Chondrocyte (in vitro differentiated cells): ENCODE measurements around the gene TBC1D24. TPM values are rescaled to one million over a fixed set of nuclear protein-coding genes. Genes with fewer than 3 reads are reported as not detected.
A peak's percentile ranks its signal among the peaks of the same experiment; 100 is the strongest.
"Not testable (repeated sequence)": the region's sequence is repeated elsewhere in the genome, so short reads cannot be mapped to it uniquely, and the experiment has no call there.

Source experiments
- DNase-seq: peaks from one replicate; pipeline ENCODE4 v3.0.0; 2021; ENCODE audit warnings: mixed read lengths, low spot score
- H3K27ac Mint-ChIP-seq: one replicate; pipeline ENCODE4 v1.8.0; 2021; ENCODE audit warnings: mild to moderate bottlenecking, moderate library complexity, mixed read lengths; ENCODE audit not compliant: unreplicated experiment
- H3K27me3 Mint-ChIP-seq: 2 replicates; pipeline ENCODE4 v1.8.0; 2021; ENCODE audit warnings: low read depth, mixed read lengths
- H3K36me3 Mint-ChIP-seq: 2 replicates; pipeline ENCODE4 v1.8.0; 2021; ENCODE audit warnings: low read depth, mixed read lengths
- H3K4me1 Mint-ChIP-seq: 2 replicates; pipeline ENCODE4 v1.8.0; 2021; ENCODE audit warnings: low read depth, mild to moderate bottlenecking, mixed read lengths
- H3K4me3 Mint-ChIP-seq: one replicate; pipeline ENCODE4 v1.8.0; 2021; ENCODE audit warnings: mild to moderate bottlenecking, moderate library complexity, mixed read lengths; ENCODE audit not compliant: unreplicated experiment
- H3K9me3 Mint-ChIP-seq: 2 replicates; pipeline ENCODE4 v1.8.0; 2021; ENCODE audit warnings: low read depth, mixed read lengths
- total RNA-seq: library from RNA; stranded (reverse); gene quantifications from 3 replicates; pipeline ENCODE4 v1.2.1, GENCODE V29; 2021
- TF ChIP-seq, protein P1 (sequence below): fragments of 200-600 bp; sonication (generic); IDR thresholded peaks from 2 replicates; pipeline ENCODE4 v1.5.0; 2021; ENCODE audit warnings: antibody characterized with exemption, mild to moderate bottlenecking, moderate library complexity

TBC1D24 gene
- total RNA-seq, 1 donor from 2014 or later = 17.9 TPM

DNA sequence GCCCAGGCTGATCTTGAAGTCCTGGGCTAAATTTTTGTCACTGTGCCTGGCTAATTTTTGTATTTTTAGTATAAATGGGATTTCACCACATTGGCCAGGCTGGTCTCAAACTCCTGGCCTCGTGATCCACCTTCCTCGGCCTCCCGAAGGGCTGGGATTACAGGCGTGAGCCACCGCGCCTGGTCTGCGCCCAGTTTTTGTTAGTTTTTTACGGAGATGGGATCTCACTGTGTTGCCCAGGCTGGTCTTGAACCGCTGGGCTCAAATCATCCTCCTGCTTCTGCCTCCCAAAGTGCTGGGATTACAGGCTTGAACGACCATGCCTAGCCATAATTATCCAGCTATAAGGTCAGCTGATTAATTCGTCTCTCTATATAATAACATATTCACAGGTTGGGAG lies 59.0 kb downstream of the TBC1D24 start:
- TF ChIP-seq, protein P1, sequence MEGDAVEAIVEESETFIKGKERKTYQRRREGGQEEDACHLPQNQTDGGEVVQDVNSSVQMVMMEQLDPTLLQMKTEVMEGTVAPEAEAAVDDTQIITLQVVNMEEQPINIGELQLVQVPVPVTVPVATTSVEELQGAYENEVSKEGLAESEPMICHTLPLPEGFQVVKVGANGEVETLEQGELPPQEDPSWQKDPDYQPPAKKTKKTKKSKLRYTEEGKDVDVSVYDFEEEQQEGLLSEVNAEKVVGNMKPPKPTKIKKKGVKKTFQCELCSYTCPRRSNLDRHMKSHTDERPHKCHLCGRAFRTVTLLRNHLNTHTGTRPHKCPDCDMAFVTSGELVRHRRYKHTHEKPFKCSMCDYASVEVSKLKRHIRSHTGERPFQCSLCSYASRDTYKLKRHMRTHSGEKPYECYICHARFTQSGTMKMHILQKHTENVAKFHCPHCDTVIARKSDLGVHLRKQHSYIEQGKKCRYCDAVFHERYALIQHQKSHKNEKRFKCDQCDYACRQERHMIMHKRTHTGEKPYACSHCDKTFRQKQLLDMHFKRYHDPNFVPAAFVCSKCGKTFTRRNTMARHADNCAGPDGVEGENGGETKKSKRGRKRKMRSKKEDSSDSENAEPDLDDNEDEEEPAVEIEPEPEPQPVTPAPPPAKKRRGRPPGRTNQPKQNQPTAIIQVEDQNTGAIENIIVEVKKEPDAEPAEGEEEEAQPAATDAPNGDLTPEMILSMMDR = no peak
- Mint-ChIP-seq H3K36me3 (no peaks in the 10 kb centered on the region), H3K27me3 (no peaks in the 10 kb centered on the region), H3K4me3 (no peak overlapping the region), H3K4me1 (peaks cover 32% of the 10 kb centered on the region), H3K9me3 (no peaks in the 10 kb centered on the region), H3K27ac (no peak overlapping the region)
- no peak for DNase-seq

DNA sequence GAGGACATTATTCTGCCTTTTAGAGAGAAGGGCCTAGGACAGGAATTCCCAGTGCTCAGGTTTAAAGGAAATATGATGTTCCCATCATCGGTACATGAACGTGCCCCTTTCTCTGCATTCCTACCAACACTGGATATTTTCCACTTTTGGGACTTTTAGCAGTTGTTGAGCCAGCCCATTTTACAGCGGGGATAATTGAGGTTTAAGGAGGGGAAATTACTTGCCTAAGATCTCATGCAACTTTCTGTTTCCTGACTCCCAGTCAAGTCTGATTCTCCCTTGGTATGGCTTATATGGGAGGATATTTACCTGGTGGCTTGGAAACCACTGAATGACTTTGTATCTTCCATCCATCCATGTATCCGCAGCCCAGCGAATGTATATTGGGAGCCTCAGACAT lies 59.4 kb downstream of the TBC1D24 start:
- not testable (repeated sequence) for H3K27ac Mint-ChIP-seq, H3K4me3 Mint-ChIP-seq, DNase-seq, H3K36me3 Mint-ChIP-seq, H3K9me3 Mint-ChIP-seq, H3K27me3 Mint-ChIP-seq
- H3K4me1 Mint-ChIP-seq = peaks cover 36% of the 10 kb centered on the region

DNA sequence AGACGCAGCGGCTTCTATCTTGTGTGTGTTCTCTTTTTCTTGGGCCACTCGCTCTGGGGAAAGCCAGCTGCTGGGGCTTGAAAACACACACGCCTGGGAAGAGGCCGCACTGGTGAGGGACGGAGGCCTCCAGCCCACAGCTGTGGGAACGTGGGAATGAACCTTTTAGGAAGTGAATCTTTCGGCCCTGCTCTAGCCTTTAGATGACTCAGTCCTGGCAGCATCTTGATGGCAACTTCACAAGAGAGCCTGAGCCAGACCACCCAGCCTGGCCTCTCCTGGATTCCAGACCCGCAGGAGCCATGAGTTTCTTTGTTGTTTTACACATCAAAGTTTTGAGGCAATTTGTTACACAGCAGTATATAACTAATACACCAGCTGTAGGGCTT lies 60.7 kb downstream of the TBC1D24 start:
- Mint-ChIP-seq H3K27ac (peak overlapping the region; percentile 65), H3K4me1 (peaks cover 49% of the 10 kb centered on the region), H3K36me3 (no peaks in the 10 kb centered on the region), H3K9me3 (no peaks in the 10 kb centered on the region), H3K4me3 (no peak overlapping the region), H3K27me3 (no peaks in the 10 kb centered on the region)
- DNase-seq = no peak
- TF ChIP-seq, protein P1 = no peak

DNA sequence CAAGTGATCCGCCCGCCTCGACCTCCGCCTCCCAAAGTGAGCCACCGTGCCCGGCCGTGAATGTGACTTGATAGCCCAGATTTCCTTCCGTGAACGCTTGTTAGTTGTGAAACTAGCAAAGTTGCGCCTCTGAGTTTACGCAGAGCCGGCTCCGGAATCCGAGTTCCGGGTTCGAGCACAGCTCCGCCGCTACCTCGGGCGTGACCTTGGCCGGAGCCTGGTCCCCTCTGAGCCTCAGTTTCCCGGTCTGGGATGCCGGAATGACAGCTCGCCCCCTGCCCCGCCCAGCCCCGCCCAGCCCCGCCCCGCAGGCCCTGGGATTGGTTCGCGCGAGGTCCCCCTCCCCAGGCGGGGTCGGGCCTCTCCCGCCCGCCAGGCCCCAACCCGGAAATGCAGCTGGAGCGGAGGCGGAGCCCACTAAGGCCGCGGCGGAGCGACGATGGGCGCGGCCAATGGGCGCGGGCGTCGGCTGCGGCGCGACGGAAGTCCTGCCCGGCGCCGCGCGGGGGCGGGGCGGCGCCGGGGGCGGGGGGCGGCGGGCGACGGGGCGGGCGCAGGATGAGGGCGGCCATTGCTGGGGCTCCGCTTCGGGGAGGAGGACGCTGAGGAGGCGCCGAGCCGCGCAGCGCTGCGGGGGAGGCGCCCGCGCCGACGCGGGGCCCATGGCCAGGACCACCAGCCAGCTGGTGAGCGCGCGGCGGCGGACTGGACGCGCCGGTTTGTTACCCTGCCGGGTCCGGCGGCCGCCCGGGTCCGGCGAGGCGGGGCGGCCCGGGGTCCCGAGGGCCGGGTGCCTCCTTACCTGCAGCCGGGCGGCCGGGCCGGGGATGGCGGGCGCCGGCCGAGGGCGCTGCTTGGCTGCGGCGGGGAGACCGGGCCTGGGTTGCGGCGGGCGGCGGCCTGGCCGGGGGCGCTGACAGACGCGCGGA lies 62.8 kb downstream of the TBC1D24 start, which contains the start of gene PDPK1:
Gene PDPK1 (plus strand): TSS at position 571 of the 929 bp plus-strand sequence. CDS start 92 bp downstream, at position 663.
- Mint-ChIP-seq H3K4me1 (peaks cover 47% of the 10 kb centered on the region), H3K27ac (peak within 1 kb of the TSS; percentile 87), H3K9me3 (no peaks in the 10 kb centered on the region), H3K4me3 (peak within 1 kb of the TSS; percentile 74), H3K36me3 (no peaks in the 10 kb centered on the region), H3K27me3 (no peaks in the 10 kb centered on the region)
- peak; percentile 96 for DNase-seq
- TF ChIP-seq, protein P1 = no peak

DNA sequence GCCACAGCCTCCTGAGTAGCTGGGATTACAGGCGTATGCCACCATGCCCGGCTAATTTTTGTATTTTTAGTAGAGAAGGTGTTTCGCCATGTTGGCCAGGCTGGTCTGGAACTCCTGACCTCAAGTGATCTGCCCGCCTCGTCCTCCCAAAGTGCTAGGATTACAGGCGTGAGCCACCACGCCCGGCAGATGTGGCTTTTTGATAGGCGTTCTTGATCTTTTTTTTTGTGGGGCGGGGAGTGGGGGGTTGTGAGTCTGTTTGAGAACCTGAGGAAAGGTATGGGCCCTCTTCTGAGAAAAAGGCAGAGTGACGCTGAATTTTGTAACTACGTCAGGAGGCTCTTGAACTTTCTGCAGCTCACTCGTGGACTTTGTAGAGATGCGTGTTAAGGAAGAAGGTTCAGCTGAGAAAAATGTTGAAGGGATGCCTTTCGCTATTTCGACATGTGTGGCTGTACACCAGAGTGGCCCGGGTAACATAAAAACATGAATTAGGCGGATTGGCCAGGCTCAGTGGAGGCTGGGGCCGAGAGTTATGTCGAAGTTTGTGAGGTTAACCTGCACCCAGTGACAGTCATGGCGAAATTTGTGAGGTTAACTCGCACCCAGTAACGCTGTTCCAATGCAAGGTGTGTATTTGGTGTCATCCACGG lies 64.4 kb downstream of the TBC1D24 start:
- not testable (repeated sequence) for H3K27me3 Mint-ChIP-seq, H3K9me3 Mint-ChIP-seq, H3K36me3 Mint-ChIP-seq
- peak overlapping the region; percentile 61 for H3K27ac Mint-ChIP-seq
- peak overlapping the region; percentile 72 for H3K4me3 Mint-ChIP-seq
- peaks cover 43% of the 10 kb centered on the region for H3K4me1 Mint-ChIP-seq
- peak; percentile 35 for DNase-seq

DNA sequence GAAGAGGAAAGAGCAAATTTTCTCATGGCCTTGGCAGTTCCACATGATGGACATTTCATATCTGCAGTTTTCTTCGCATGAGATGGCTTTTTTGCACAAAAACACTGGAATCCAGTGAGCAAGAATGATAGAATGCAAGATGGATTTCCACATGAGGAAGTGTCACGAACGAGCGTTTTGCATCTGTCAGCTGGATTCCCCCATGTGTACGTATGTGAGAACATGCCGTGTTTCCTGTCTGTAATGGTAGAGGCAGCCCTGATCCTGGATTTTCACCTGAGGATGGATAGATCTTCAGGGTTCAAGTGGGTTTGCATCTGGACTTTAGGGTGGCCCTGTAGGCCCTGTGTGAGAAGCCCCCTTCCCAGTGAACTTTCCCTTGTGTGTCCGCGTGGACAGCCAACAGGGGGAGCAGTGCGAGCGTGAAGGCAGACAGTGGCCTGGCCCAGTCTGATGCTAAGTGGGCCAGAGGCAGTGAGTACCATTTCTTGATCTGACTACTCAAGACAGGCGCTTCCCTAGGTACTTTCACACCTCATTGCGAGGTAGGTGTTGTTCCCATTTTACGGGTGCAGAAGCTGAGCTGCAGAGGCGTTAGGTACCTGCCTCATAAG lies 65.0 kb downstream of the TBC1D24 start:
- H3K27me3 Mint-ChIP-seq, H3K36me3 Mint-ChIP-seq, H3K9me3 Mint-ChIP-seq: not testable (repeated sequence)
- TF ChIP-seq, protein P1 = peak; percentile 76
- Mint-ChIP-seq H3K27ac (peak overlapping the region; percentile 5), H3K4me3 (peak overlapping the region; percentile 72), H3K4me1 (peaks cover 43% of the 10 kb centered on the region)
- DNase-seq = peak; percentile 35

DNA sequence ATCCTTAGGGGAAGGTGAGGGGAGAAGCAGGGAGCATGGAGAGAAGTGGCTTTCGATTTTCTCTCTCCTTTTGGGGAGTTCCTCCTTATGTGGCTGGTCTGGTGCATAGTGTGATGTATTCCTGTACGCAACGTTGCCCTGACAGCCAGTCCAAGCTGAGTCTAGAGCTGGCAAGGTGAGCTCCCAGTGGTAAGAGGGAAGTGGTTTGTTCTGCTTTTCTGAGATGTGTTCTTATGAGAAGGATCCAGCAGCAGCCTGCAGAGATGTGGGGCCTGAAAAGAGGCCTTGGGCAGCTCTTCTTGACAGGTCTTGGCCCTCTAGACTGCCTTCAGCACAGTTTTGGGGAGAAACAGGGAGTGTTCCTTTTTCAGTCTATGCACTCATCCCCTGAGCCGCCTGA lies 66.0 kb downstream of the TBC1D24 start:
- H3K36me3 Mint-ChIP-seq, H3K4me3 Mint-ChIP-seq, H3K9me3 Mint-ChIP-seq, DNase-seq, H3K27me3 Mint-ChIP-seq: not testable (repeated sequence)
- Mint-ChIP-seq H3K27ac (peak overlapping the region; percentile 53), H3K4me1 (peaks cover 40% of the 10 kb centered on the region)

DNA sequence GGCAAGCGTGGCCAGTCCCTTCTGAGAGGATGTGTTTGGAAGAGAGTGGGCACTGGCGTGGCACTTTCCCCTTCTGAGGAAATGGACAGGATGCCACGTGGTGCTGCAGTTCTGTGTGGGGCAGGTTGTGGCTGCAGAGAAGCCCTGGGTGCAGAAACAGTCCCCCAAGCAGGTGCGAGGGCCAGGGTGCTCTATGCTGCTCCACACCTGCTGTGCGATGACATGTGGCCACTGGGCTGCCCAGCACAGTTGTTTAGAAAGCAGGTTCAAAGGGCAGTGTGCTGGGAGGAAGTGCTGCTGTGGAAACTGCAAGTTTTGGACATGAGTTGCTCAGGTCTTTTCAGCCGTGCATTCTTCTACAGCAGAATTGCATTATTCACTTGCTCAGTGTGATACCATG lies 66.5 kb downstream of the TBC1D24 start:
- not testable (repeated sequence) for H3K27me3 Mint-ChIP-seq, H3K36me3 Mint-ChIP-seq, H3K4me3 Mint-ChIP-seq, H3K9me3 Mint-ChIP-seq, DNase-seq
- peak overlapping the region; percentile 53 for H3K27ac Mint-ChIP-seq
- peaks cover 39% of the 10 kb centered on the region for H3K4me1 Mint-ChIP-seq
